Stimulated activated CD8-positive, alpha-beta memory T cell treated with anti-CD3 and anti-CD28 coated beads, Interleukin-15, amount 100 ng/mL, for 48 hours (primary cell): Measurements from ENCODE around the gene TUB.

Source experiments
- DNase-seq, 2 donors: peaks; one replicate each; pipeline ENCODE4 v3.0.0-alpha.2; 2020; ENCODE audit warnings: low read depth in 2 of 2

TUB gene

DNA sequence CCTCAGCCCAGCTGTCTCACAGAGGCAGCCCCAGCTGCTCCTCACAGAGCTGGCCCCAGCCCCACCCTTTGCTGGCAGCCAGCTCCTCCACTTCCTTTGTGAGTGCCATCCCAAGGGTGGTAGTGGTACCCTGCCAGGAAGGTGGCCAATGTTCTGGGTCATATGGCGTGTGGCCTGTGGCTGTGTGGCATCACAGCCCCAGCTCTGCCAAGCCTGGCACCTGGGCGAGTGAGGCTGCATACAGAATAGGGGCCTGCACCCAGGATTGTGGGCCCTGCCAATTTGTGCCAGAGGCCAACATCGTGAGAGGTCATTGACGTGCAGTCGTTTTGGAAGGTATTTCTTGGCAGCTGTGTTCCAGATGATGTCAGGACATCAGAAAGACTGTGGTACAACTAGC is 10.7 kb downstream of the TUB start:
- no peak for DNase-seq

DNA sequence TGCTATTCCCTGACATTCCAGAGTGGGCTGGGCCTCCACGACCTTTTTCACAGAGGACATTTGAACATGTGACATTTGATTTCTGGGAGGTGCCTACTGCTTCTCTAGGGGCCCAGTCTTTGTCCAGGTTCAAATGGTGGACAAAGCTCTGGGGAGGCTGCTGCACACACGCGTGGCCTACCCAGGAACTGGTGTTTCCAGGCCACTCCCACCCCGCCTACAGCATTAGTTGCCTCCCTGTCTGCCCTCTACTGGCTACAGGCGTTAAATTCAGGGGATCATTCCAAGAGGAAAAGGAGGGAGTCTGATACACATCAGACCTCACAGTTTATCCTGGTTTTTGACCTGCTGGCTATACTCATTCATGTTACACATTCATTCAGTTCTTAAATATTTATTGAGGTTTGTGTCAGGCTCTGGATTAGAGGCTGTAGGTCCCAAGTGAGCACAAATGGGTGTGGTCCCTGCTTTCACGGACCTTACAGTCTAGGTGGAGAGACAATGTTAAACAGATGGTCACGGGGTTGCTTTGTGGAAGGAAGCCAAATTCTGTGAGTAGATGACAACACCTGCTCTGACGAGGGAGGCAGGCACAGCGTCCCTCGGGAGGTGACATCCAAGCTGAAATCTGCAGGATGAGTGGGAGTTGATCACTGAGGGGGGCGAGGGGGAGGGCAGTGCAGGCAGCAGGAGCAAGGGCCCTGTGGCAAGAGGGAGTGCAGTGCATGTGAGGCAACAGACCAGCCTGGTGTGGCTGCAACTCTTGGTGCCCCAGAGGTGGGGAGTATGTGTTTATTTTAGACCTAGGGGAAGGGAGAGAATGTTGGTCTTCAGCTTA is 11.8 kb downstream of the TUB start:
- peak in 1 of 2 donors; percentile 32 for DNase-seq

DNA sequence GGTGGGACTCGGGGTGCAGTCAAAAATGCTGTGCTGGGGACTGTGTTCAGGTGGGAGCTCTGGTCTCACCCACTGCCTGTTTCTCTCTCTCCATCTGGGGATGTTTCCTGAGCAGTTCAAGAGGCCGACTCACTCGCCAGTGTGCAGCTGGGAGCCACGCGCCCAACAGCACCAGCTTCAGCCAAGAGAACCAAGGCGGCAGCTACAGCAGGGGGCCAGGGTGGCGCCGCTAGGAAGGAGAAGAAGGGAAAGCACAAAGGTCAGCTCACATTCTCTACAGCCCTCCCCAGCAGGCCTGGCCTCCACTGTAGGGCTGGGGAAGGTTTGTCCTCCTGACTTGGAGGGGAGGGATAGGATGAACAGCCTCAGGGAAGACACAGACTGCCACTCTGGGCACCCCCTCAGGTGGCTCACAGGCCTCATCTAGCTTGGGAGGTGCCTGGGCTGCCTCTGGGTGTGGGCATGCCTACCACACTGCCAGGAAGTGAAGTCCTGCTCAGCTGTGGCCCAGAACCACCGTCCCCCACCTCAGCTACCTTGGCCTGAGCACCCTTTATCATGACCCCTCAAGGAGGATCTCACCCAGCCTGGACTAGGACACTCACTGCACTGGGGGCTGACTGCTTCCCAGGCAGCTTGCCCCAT is 13.0 kb downstream of the TUB start:
- no peak for DNase-seq

DNA sequence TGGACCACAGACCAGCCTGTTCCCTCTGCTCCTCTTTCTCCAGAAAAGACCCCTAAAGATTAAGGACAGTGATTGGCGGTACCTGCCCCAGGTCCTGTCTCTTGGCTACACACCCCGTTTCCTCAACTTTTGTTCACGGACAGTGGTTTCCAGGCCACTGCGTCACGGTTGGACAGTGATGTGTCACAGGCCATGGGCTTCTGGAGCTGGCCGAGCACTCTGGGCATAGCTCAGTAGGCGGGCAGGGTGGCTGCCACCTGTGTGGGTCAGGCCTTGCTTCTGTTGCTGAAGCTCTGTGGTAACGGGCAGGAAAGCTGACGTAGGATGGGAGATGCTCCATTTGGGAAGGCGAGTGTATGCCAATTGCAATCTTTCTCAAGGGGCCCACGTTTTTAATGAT is 13.6 kb downstream of the TUB start:
- no peak for DNase-seq

DNA sequence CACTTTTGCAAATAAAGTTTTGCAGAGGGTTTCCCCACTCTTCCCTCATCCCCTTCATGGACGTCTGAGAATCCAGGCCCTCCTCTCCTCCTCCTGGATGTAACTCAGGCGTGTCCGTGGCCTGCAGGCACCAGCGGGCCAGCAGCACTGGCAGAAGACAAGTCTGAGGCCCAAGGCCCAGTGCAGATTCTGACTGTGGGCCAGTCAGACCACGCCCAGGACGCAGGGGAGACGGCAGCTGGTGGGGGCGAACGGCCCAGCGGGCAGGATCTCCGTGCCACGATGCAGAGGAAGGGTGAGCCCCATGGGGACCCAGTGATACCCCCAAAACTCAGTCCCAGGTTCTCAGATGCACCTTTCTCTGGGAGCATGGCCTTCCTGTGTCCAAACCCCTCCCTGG is 14.4 kb downstream of the TUB start:
- DNase-seq: no peak

DNA sequence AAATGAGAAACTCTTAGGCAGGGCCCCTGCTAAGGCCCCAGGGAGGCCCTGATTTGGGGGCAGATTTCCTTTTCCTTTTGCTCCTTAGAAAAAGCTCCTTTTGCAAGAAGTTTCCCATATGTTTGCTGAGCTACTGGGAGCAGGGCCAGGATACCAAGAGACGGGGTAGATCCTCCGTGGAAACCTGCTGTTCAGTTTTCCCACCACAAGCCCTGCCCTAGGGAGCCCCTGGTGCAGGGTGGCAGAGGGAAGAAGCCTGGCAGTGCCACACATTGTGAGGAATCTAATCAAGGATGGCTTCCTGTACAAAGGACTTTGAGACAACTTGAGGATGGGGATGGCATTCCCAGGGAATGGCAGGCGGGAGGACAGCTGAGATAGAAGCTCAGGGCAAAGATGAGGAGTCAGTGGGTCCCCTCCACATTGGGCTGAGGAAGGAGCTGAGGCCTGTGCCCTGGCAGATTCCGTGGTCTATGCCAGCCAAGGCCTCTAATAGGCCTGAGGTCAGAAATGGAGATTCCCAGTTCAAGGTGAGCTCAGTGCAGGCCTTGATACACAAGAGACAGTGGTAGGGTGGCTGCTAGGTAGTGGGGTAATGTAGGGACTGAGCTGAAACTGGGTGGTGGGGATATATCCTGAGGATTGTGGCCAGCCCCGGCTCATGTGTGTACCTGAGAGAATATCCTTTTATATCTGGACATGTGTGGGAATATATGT is 15.0 kb downstream of the TUB start:
- DNase-seq: no peak

GRCh38 chr11:8096575-8096974 is 15.6 kb downstream of the TUB start:
- DNase-seq: no peak

- no peak for DNase-seq
These were observed 16.1 kb downstream of the TUB start for GRCh38 chr11:8097062-8097461.

DNA sequence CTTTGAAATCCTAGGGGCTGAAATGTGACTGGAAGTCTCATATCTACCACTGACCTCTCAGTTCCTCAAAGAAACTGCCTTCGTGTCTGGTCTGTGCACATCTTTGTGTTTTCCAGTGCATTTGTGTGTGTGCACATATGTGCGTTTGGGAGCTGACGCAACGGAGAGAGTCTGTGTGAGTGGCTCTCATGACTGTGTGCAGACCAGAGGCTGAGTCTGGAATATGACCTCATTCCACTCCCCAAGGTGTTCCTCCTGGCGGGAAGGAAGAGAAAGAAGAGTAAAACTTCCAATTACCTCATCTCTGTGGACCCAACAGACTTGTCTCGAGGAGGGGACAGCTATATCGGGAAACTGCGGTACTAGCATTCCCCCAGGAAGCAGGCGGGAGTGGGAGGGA is 16.5 kb downstream of the TUB start:
- DNase-seq: no peak

- no peak for DNase-seq
These were observed 16.9 kb downstream of the TUB start for GRCh38 chr11:8097926-8098325.

DNA sequence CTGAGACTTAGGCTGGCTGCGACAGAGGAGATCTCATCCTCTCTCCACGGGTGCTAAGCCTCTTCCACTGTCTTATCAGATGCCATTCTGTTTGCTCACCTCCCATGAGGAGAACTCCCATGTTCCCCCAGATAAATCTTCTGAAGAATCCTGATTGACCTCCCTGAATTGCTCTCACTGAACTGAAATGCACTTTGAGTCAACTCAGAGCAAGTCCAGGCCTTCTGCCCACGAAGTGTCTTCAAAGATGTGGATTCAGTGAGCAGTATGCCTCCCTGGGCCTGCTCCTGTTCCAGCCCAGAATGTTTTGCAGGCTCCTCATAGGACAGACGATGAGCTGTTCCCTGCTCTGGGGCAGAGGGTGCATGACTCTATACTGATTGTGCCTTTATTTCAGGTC is 17.4 kb downstream of the TUB start:
- no peak for DNase-seq

DNA sequence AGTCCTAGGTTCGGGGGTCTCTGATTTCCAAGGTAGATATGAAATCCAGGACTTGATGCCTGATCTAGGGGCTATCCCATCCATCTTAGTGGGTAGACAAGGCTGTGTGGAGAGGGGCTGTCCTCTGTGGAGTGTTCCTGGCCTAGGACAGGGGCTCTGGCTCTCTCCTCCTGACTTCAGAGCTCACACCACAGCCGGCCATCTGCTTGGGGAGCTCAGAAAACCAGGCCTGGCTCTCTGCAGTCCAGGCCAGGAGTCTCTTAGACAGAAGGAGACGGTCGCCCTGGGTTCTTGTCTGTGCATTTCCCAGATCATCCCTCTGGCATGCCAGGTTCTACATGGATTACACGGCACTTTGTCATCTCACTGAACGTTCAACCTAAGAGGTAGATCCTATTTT is 17.9 kb downstream of the TUB start:
- DNase-seq: no peak

DNA sequence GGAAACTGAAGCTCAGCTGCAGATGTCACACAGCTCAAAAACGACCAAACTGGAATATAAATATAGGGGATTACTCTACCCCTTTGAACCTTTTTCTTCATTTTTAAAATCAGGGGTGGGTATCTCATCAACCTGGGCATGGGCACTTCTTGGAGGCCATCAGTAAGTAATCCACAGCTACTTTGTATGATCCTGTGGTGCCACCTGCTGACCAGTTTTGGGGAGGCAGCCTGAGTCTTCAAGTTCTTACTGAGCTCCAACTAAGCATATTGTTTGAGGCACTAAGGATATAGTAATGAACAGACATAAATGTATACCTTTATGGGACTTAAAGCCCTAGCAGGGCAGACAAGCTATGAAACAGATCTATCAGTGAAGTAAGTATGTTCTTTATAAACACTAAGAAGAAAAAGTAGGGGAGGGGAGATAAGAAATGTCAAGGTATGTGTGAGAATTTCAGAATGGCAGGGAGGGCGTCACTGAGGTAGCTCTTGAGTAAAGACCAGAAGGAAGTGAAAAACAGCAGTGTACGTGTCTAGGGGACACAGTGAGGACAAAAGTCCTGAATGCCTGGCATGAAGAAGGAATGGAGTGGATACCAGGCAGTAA is 18.4 kb downstream of the TUB start:
- peak in 1 of 2 donors; percentile 35 for DNase-seq

DNA sequence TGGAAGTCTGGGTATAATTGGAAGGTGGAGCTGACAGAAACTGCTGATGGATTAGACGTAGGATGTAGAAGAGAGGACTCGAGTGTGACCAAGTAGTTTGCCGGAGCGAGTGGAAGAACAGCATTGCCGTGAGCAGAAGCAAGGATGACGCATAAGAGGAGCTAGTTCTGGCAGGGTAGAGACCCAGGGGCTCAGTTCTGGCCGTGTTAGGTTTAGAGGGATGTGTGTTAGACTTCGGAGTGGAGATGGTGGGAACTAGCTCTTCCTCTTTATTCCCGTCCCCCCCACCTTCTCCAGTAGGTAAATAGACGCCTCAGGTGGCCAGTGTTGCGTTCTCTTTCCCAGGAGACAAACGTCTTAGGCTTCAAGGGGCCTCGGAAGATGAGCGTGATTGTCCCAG is 19.1 kb downstream of the TUB start:
- DNase-seq: no peak

- no peak for DNase-seq
These were observed 19.6 kb downstream of the TUB start for GRCh38 chr11:8100605-8101004.

DNA sequence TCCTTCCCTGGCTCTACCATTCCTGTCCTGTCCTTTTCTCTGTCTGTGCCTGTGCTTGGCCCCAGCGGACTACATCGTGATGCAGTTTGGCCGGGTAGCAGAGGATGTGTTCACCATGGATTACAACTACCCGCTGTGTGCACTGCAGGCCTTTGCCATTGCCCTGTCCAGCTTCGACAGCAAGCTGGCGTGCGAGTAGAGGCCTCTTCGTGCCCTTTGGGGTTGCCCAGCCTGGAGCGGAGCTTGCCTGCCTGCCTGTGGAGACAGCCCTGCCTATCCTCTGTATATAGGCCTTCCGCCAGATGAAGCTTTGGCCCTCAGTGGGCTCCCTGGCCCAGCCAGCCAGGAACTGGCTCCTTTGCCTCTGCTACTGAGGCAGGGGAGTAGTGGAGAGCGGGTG is 20.4 kb downstream of the TUB start:
- no peak for DNase-seq

DNA sequence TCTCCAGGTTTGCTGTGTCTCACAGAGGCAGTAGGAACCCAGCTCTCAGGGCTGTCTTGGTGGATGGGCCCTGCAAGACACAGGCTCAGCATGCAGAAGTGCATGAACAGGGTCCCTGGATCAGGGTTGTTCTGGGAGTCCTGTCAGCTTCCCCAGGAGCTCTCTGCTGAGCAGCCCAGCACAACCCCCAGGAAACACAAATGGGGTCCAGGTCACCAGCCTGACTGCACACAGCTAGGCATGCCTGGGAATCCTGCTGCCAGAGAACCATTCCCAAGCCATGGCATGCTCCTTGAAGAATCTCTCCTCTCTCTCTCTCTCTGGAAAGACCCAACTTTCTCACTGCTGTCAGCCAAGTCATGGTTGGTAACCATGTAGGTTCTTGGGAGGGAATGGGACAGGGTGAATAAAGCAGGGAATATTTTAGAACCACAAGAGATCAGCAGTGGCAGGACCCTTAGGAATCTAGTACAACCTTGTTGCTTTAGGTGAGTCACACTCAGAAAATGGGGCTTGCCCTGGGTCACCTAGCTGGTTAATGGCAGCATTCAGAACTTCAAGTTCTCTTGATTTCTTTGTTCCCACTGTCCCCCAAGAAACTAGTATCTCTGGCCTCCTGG is 21.4 kb downstream of the TUB start:
- no peak for DNase-seq

DNA sequence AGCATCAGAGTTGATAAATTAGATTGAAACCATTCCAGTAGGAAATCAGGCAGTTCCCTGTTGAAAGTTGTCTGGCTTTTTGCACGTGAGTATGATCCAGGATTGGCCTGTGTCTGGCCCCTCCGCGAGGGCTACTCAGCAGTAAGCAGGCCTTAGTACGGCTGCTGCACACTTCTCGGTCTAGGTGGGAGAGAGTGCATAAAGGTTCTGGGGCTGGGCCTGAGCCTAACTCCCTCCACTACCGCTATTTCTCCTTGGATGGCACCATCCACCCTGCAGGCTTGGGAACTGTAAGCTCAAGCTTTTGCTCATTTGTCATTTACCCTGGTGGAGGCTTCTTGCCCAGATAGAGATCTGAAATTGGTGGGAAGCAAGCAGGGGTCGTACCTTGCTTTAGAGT is 22.0 kb downstream of the TUB start:
- DNase-seq: no peak

DNA sequence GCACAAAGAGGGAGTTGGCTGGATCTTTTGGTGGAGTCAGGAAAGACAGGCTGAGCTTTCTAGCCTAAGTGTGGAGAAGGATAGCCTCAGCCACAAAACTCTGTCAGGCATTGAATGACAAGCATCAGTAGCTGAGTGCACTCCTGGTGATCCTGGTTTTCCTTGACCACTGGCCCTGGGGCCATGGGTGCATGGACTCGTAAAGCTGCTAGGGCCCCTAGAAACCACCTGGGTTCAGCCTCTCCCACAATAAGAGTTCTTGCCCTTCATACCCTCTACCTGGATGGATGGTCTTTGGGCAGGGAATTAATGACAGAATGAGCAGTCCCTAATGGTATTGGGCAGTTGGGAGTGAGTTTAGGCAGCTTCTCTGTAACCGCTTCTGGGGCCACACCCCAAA is 22.9 kb downstream of the TUB start:
- DNase-seq: no peak

DNA sequence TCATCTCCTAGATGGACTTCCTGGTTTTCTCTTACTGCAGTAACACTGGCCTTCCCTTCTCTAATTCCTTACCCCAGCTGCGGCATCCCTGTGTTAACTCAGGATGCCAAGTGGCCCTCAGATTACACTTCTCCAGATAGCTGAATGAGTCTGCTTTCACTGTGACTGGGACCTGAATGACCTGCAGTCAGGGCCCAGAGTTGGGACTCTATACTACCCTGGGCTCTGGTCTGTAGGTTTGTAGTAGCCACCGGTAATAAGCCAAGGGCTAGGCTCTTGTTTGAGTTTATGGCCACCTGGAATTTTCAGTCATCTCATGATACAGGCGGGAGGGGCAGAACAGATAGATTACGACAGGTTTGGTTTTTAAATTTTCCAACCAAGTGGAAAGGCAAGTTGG is 24.1 kb downstream of the TUB start:
- no peak for DNase-seq

DNA sequence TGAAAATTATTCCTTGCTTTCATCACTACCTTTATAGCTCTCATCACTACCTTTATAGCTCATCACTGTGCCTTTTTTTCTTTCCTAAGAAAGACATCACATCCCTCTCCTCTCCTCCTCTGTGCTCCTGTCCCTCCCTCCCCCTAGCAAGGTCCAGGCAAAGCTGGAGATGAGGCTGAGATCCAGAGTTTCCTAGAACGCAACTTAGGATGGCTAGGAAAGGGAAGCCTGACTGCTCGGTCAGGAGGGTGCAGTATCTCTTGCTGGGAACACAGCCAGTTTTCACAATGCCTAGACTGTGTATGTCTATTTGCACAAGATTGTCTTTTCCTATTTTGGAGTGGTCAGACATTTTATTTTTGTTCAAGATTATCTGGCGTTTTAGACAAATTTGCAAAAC is 24.7 kb downstream of the TUB start:
- no peak for DNase-seq

GRCh38 chr11:8106679-8107078 is 25.7 kb downstream of the TUB start:
- no peak for DNase-seq
